HUES64 (cell line): ENCODE measurements around the gene RBMY1B. TPM values are rescaled to one million over a fixed set of nuclear protein-coding genes. Genes with fewer than 3 reads are reported as not detected.
"Not testable (repeated sequence)": the region's sequence is repeated elsewhere in the genome, so short reads cannot be mapped to it uniquely, and the experiment has no call there.

Experiments used
- H3K27ac ChIP-seq: 2 replicates; pipeline ENCODE4 v1.7.0; 2013; ENCODE audit warnings: low read depth, low read length, inconsistent platforms
- H3K27me3 ChIP-seq: 2 replicates; pipeline ENCODE4 v1.6.1; 2013; ENCODE audit warnings: mild to moderate bottlenecking, low read length; ENCODE audit not compliant: insufficient read depth
- H3K36me3 ChIP-seq: 2 replicates; pipeline ENCODE4 v1.6.1; 2013; ENCODE audit warnings: mild to moderate bottlenecking, low read length; ENCODE audit not compliant: insufficient read depth
- H3K4me1 ChIP-seq: 2 replicates; pipeline ENCODE4 v1.6.1; 2013; ENCODE audit warnings: mild to moderate bottlenecking, low read length, moderate library complexity; ENCODE audit not compliant: insufficient read depth
- H3K4me3 ChIP-seq: 2 replicates; pipeline ENCODE4 v1.5.1; 2013; ENCODE audit warnings: mild to moderate bottlenecking, low read length, moderate library complexity
- H3K9ac ChIP-seq: 2 replicates; pipeline ENCODE4 v1.6.1; 2013; ENCODE audit warnings: mild to moderate bottlenecking, low read depth, low read length
- H3K9me3 ChIP-seq: 2 replicates; pipeline ENCODE4 v1.6.1; 2013; ENCODE audit warnings: low read depth, low read length; ENCODE audit not compliant: insufficient read depth
- WGBS: fragments of 150-250, 120-280 bp; methylation state at CpG from one replicate; pipeline ENCODE4 v1.1.7; 2013; ENCODE audit warnings: missing lambda C conversion rate; 5-methylcytosine and 5-hydroxymethylcytosine counted together
- polyA plus RNA-seq, 2 experiments: library from polyadenylated mRNA; stranded (reverse); fragments of 50-300 nt; gene quantifications; one replicate each; pipeline ENCODE4 v1.2.3, GENCODE V29; 2013

RBMY1B gene
- not detected for polyA plus RNA-seq (2013, experiment 1 of 2)
- not detected for polyA plus RNA-seq (2013, experiment 2 of 2)

- WGBS = no CpG with 5 or more reads among the region's 28 CpGs
- not testable (repeated sequence) for H3K9me3 ChIP-seq, H3K27me3 ChIP-seq
Measured at GRCh38 chrY:21511038-21511437, at the start of gene RBMY1B. TSS of gene RBMY1B (plus strand) at chrY:21511338. CDS start at chrY:21513351, 2,013 bp downstream.

GRCh38 chrY:21462915-21463314 lies 48.2 kb upstream of the RBMY1B start:
- not testable (repeated sequence) for H3K36me3 ChIP-seq, H3K9ac ChIP-seq, H3K4me1 ChIP-seq, H3K27ac ChIP-seq, H3K27me3 ChIP-seq, H3K4me3 ChIP-seq
- WGBS = no CpG with 5 or more reads among the region's 1 CpG
- peaks cover 28% of the 10 kb centered on the region; the same call in 1 of the 2 replicates for H3K9me3 ChIP-seq

More at GRCh38 chrY:21511038-21511437, at the start of gene RBMY1B:
- not testable (repeated sequence) for H3K4me1 ChIP-seq, H3K27ac ChIP-seq, H3K36me3 ChIP-seq, H3K4me3 ChIP-seq, H3K9ac ChIP-seq

- H3K36me3 ChIP-seq = no peaks in the 10 kb centered on the region
- H3K27ac ChIP-seq = no peak overlapping the region
- no CpG with 5 or more reads among the region's 1 CpG for WGBS
- no peaks in the 10 kb centered on the region for H3K27me3 ChIP-seq
- no peak overlapping the region for H3K4me3 ChIP-seq
- H3K4me1 ChIP-seq = no peaks in the 10 kb centered on the region
- no peak overlapping the region for H3K9ac ChIP-seq
- peaks cover 39% of the 10 kb centered on the region; the same call in 1 of the 2 replicates for H3K9me3 ChIP-seq
Measured at GRCh38 chrY:21482967-21483366, 28.2 kb upstream of the RBMY1B start.

- H3K9me3 ChIP-seq, H3K27me3 ChIP-seq, H3K4me3 ChIP-seq, H3K9ac ChIP-seq, H3K4me1 ChIP-seq, H3K27ac ChIP-seq, H3K36me3 ChIP-seq: not testable (repeated sequence)
- WGBS = no CpG with 5 or more reads among the region's 28 CpGs
Measured at GRCh38 chrY:21534579-21534978, 23.4 kb downstream of the RBMY1B start, which contains the start of gene RBMY1A1. TSS of gene RBMY1A1 (plus strand) at chrY:21534879. CDS start at chrY:21536892, 2,013 bp downstream.

GRCh38 chrY:21559316-21559984 lies 48.3 kb downstream of the RBMY1B start:
- not testable (repeated sequence) for H3K4me1 ChIP-seq, H3K36me3 ChIP-seq, H3K27ac ChIP-seq, H3K27me3 ChIP-seq, H3K4me3 ChIP-seq, H3K9me3 ChIP-seq, H3K9ac ChIP-seq
- no CpG with 5 or more reads among the region's 5 CpGs for WGBS
